ENCODE results near the gene UHRF1.
A peak's percentile ranks its signal among the peaks of the same experiment; 100 is the strongest.

Gene UHRF1

GRCh38 chr19:4909156-4909896 lies at the start of gene UHRF1:
TSS of gene UHRF1 (plus strand) at chr19:4909501. CDS start at chr19:4910886, 1,385 bp downstream.
- TF ChIP-seq JUND (IDR thresholded peaks at IDR 0.05; ENCODE audit: low read depth) = no peak
- in situ Hi-C loops (cut with HindIII; ENCODE audit: low pct_unique_long_range_greater_than_20kb, low sequenced_read_pairs) = no loop called here
- peak in 1 of 2 experiments; percentile 85 for DNase-seq (ENCODE audit: low read depth in 1 of 2, low spot score in 1 of 2)

GRCh38 chr19:4859697-4860096 lies 49.6 kb upstream of the UHRF1 start:
- no peak for TF ChIP-seq JUND (IDR thresholded peaks at IDR 0.05; ENCODE audit: low read depth)
- in situ Hi-C loops (cut with HindIII; ENCODE audit: low pct_unique_long_range_greater_than_20kb, low sequenced_read_pairs) = no loop called here

GRCh38 chr19:4861147-4861546 lies 48.2 kb upstream of the UHRF1 start:
- peak in 1 of 2 experiments; percentile 63 for DNase-seq (ENCODE audit: low read depth in 1 of 2, low spot score in 1 of 2)

More at GRCh38 chr19:4859697-4860096, 49.6 kb upstream of the UHRF1 start:
- no peak for DNase-seq (ENCODE audit: low read depth in 1 of 2, low spot score in 1 of 2)

GRCh38 chr19:4866595-4867424 lies 42.5 kb upstream of the UHRF1 start:
- TF ChIP-seq JUND (IDR thresholded peaks at IDR 0.05; ENCODE audit: low read depth) = no peak
- peak; percentile 38 to 54 for DNase-seq (ENCODE audit: low read depth in 1 of 2, low spot score in 1 of 2)
- in situ Hi-C loops (cut with HindIII; ENCODE audit: low pct_unique_long_range_greater_than_20kb, low sequenced_read_pairs) = no loop called here

More at GRCh38 chr19:4861147-4861546, 48.2 kb upstream of the UHRF1 start:
- no peak for TF ChIP-seq JUND (IDR thresholded peaks at IDR 0.05; ENCODE audit: low read depth)
- in situ Hi-C loops (cut with HindIII; ENCODE audit: low pct_unique_long_range_greater_than_20kb, low sequenced_read_pairs) = no loop called here

GRCh38 chr19:4867534-4868285 lies 41.6 kb upstream of the UHRF1 start, which contains the start of gene PLIN3:
TSS of gene PLIN3 (minus strand) at chr19:4867667. CDS start at chr19:4861394, 6,273 bp downstream.
- DNase-seq (ENCODE audit: low read depth in 1 of 2, low spot score in 1 of 2) = peak; percentile 92 to 95
- no peak for TF ChIP-seq JUND (IDR thresholded peaks at IDR 0.05; ENCODE audit: low read depth)
- in situ Hi-C loops (cut with HindIII; ENCODE audit: low pct_unique_long_range_greater_than_20kb, low sequenced_read_pairs) = no loop called here

GRCh38 chr19:4868286-4868834 lies 40.9 kb upstream of the UHRF1 start:
- no peak for TF ChIP-seq JUND (IDR thresholded peaks at IDR 0.05; ENCODE audit: low read depth)
- in situ Hi-C loops (cut with HindIII; ENCODE audit: low pct_unique_long_range_greater_than_20kb, low sequenced_read_pairs) = no loop called here
- no peak for DNase-seq (ENCODE audit: low read depth in 1 of 2, low spot score in 1 of 2)

- DNase-seq (ENCODE audit: low read depth in 1 of 2, low spot score in 1 of 2) = no peak
- in situ Hi-C loops (cut with HindIII; ENCODE audit: low pct_unique_long_range_greater_than_20kb, low sequenced_read_pairs) = no loop called here
- TF ChIP-seq JUND (IDR thresholded peaks at IDR 0.05; ENCODE audit: low read depth) = no peak
Observed at GRCh38 chr19:4870025-4870700, 39.1 kb upstream of the UHRF1 start.

GRCh38 chr19:4871711-4872110 lies 37.6 kb upstream of the UHRF1 start:
- DNase-seq (ENCODE audit: low read depth in 1 of 2, low spot score in 1 of 2) = no peak
- in situ Hi-C loops (cut with HindIII; ENCODE audit: low pct_unique_long_range_greater_than_20kb, low sequenced_read_pairs) = no loop called here
- no peak for TF ChIP-seq JUND (IDR thresholded peaks at IDR 0.05; ENCODE audit: low read depth)

GRCh38 chr19:4873930-4874329 lies 35.4 kb upstream of the UHRF1 start:
- in situ Hi-C loops (cut with HindIII; ENCODE audit: low pct_unique_long_range_greater_than_20kb, low sequenced_read_pairs) = no loop called here
- no peak for DNase-seq (ENCODE audit: low read depth in 1 of 2, low spot score in 1 of 2)
- TF ChIP-seq JUND (IDR thresholded peaks at IDR 0.05; ENCODE audit: low read depth) = no peak

- no peak for TF ChIP-seq JUND (IDR thresholded peaks at IDR 0.05; ENCODE audit: low read depth)
- DNase-seq (ENCODE audit: low read depth in 1 of 2, low spot score in 1 of 2) = no peak
- in situ Hi-C loops (cut with HindIII; ENCODE audit: low pct_unique_long_range_greater_than_20kb, low sequenced_read_pairs) = no loop called here
Observed at GRCh38 chr19:4877753-4878490, 31.4 kb upstream of the UHRF1 start.

GRCh38 chr19:4878491-4878968 lies 30.8 kb upstream of the UHRF1 start:
- TF ChIP-seq JUND (IDR thresholded peaks at IDR 0.05; ENCODE audit: low read depth) = no peak
- DNase-seq (ENCODE audit: low read depth in 1 of 2, low spot score in 1 of 2) = no peak
- in situ Hi-C loops (cut with HindIII; ENCODE audit: low pct_unique_long_range_greater_than_20kb, low sequenced_read_pairs) = no loop called here
